Hematopoietic multipotent progenitor cell treated with erythropoietin and hydrocortisone succinate and interleukin-3 and kit ligand, for 17 days (in vitro differentiated cells): Measurements from ENCODE around the gene EIF3F.

Source experiments
- DNase-seq: peaks from one replicate; pipeline ENCODE4 v3.0.0-alpha.2; 2015; ENCODE audit warnings: low spot score

Gene EIF3F, protein sequence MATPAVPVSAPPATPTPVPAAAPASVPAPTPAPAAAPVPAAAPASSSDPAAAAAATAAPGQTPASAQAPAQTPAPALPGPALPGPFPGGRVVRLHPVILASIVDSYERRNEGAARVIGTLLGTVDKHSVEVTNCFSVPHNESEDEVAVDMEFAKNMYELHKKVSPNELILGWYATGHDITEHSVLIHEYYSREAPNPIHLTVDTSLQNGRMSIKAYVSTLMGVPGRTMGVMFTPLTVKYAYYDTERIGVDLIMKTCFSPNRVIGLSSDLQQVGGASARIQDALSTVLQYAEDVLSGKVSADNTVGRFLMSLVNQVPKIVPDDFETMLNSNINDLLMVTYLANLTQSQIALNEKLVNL

DNA sequence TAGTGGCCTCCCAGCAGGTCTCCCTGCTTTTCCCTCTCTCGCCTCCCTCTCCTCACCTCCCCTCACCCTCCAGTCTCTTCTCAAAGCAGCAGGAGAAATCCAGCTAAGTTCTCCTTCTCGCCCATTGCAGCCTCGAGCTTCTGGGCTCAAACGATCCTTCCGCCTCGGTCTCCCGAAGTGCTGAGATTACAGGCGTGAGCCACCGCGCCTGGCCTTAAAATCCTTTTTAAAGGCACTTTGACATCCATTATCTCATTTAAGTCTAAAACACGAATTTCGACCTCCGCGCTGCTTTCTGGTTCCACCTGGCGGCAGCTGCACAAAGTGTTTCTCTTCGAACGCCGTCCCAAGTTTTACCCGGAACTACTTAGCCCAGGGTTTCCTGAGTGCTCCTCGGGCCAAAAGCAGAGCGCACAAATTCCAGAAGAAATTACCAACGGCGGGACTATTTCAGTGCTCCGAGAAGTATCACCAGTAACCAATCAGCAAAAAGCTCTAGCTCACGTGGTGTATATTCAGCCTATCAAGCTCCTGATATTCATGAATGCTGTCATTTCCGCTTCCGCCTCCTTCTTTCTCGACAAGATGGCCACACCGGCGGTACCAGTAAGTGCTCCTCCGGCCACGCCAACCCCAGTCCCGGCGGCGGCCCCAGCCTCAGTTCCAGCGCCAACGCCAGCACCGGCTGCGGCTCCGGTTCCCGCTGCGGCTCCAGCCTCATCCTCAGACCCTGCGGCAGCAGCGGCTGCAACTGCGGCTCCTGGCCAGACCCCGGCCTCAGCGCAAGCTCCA is at the start of gene EIF3F:
Gene EIF3F (plus strand): TSS at position 570 of the 792 bp plus-strand sequence. CDS start 16 bp downstream, at position 586.
- DNase-seq, result peak; percentile 99

DNA sequence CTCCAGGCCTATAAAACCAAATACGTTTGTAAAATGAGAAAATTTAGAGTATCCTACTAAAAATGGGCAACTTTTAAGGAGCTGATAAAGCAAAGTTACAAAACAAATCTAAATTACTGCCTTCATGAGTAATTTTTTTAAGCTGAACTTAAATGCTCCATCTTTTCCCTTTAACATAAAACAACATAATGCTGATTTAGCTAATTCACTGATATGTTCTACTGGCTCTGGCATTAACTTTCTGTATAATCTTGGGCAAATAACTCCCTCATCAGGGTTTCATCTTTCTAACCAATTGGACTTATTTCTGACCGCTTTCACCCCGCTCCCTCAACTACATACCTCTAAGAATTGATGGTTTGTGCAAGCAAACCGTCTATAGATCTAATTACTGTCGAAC is 46.0 kb upstream of the EIF3F start:
- no peak for DNase-seq

DNA sequence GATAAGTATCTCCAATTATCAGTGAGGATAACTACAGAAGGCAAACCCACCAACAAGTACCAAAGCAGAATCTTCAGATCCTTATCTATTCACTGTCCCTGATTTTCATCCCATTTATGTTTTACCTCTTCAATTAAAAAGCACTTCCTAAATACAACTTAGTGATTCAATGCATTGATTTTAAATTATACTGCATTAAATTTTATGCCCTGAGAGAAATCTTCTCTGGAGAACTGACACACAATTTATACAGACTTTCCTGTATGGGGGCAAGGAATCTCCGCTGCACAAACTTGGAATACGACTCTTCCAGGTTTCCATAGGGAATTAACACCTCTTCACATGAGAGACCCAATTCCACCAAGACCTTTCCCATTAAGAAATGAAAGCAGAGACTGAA is 45.5 kb upstream of the EIF3F start, which contains the start of gene OR10A3:
Gene OR10A3 (minus strand): TSS at position 101 of the 400 bp plus-strand sequence. CDS start 2,188 bp downstream, outside the sequence.
- no peak for DNase-seq

DNA sequence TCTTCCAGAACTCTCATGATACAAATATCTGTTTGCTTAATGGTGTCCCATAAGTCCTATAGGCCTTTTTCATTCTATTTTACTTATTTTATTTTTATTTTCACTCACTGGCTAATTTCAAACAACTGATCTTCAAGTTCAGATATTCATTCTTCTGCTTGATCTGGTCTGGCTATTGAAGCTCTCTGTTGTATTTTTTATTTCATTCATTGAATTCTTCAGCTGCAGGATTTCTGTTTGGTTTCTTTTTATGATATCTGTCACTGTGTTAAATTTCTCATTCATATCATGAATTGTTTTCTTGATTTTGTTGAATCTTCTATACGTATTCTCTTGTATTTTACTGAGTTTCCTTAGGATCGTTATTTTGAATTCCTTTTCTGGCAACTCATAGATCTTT is 43.0 kb upstream of the EIF3F start:
- DNase-seq, result no peak

DNA sequence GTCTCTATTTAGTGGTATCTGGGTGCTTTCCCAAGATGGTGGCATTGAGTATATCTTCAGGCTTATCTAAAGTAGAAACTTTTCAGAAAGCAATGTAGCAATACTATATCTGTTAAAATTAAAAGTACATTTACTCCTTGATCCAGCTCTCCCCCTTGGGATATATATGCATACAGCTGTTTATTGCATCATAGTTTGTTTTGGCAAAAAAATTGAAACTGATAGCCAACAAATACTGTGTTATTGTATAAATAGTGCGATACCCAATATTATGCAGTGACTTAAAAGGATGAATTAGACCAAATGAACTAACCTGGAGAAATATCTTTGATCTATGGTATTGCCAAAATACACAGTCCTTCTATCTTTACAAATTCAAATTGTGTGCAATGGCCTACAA is 37.2 kb upstream of the EIF3F start:
- no peak for DNase-seq

DNA sequence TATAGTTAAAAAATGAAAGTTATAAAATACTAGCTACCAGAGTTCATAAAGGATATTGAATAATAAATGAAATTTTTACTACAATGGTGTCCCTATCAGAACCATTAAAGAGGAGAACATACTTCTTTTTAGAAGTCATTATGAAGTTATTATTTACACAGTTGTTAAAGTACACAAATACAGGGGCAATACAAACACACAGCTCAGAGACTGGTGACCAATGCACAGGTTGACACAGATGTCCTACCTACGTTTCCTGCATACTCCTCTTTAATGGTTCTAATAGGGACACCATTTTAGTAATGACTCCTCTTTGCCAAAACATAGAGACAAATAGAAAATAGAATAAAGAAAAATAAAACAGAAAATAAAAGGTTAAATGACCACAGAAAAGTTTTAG is 31.9 kb upstream of the EIF3F start:
- DNase-seq, result no peak

DNA sequence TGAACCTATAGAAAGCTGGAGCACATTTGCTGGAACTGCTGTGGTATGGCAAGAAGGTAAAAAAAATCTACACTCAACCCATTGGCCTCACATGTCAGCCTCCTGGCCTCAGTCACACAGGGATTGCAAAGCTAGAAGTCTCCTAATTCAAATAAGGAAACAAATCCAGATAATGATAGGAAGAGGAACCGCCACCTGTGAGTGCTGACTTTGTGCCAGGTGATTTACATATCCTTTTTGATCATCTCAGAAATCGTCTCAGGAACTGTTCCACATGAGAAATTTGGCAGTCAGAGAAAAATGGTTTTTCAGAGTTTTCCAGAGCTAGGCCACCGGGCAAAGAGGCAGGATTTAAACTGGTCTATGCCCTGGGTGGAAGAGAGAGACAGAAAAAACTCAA is 22.9 kb upstream of the EIF3F start:
- no peak for DNase-seq

DNA sequence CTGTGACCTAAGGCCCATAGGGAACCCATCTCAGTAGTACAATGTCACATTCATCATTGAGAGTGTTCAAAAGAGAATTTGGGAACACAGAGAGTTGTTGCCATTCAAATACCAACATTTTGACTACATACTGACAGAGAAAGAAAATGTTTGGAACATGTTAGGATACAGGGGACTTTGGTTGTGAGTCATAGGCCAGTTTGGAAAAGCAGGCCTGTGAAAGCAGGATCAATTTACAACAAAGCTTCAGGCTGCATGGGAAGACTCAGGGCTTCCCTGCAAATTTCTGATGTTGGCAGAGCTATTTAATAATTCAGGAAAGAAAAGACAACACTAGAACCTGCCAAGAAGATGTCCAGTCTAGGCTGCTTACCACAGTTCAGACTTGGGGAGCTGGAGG is 22.3 kb upstream of the EIF3F start:
- DNase-seq, result no peak

DNA sequence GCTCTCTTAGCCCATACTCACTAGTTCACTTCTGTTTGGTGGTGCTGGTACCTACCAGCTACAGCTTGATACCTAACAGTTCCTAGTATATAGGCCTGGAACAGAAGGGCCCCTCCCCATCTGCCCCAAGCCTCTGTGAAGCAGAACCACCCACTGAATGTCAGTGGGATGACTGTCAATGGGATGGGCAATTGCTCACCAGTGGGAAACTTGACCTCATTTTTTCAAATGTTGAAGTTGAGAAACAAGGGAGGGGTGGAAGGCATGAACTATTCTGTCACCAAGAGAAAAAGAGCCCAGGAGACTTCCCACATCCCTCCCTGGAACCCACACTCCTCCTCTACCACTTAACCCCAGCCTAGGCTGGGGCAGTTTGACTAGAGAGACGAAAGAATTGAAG is 21.8 kb upstream of the EIF3F start, which contains the start of gene NLRP10:
Gene NLRP10 (minus strand): TSS at position 62 of the 400 bp plus-strand sequence. CDS start 1,952 bp downstream, outside the sequence.
- DNase-seq, result no peak

DNA sequence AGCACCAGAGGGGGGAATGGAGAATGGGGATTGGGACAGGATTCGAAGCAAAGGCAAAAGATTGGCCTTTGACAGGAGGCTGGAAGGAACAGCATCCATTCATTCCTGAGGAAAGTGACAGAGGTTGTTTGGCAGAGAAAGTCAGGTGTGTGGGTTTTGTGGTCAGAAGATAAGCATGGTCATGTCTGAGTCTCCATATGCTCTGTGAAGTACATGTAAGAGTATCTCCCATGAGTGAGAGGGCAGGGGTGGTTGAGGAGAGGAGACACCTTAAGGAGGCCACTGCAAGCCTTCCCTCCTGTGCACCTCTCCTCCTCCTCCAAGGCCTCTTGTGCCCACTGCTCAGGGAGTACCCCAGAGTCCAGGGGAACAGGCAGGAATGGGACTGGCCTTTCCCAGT is 20.0 kb upstream of the EIF3F start:
- no peak for DNase-seq

DNA sequence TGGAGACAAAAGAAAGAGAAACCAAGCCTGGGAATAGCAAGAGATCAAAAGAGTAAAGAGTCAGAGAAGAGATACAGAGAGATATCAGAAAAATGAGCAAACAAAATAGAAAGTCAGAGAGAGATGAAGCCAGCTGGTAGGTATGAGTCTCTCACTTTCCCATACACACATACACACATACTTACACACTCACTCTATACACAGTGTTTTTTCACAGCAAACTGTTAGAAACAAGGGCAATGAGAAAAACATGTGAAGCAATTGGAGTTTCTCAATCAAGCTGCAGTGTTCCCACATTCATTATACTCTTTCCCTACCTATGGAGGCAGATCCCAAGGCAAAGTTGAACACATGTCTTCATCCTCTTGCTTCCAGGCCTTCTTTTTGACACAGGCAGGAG is 19.3 kb upstream of the EIF3F start:
- DNase-seq, result no peak

DNA sequence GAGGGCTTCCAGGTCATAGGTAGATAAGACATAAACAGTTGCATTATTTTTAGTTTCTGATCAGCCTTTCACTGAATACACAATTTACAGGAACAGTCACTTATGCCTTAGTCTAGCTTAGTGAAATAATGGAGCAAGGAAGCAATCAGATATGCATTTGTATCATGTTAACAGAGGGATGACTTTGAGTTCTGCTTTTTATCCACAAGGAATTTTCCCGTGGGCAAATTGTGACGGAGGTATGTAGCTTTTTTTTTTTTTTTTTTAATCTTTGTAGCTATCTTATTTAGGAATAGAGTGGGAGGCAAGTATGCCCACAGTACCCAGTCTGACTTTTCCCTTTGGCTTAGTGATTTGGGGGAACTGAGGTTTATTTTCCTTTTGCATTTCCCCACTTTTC is 18.5 kb upstream of the EIF3F start:
- DNase-seq, result no peak

DNA sequence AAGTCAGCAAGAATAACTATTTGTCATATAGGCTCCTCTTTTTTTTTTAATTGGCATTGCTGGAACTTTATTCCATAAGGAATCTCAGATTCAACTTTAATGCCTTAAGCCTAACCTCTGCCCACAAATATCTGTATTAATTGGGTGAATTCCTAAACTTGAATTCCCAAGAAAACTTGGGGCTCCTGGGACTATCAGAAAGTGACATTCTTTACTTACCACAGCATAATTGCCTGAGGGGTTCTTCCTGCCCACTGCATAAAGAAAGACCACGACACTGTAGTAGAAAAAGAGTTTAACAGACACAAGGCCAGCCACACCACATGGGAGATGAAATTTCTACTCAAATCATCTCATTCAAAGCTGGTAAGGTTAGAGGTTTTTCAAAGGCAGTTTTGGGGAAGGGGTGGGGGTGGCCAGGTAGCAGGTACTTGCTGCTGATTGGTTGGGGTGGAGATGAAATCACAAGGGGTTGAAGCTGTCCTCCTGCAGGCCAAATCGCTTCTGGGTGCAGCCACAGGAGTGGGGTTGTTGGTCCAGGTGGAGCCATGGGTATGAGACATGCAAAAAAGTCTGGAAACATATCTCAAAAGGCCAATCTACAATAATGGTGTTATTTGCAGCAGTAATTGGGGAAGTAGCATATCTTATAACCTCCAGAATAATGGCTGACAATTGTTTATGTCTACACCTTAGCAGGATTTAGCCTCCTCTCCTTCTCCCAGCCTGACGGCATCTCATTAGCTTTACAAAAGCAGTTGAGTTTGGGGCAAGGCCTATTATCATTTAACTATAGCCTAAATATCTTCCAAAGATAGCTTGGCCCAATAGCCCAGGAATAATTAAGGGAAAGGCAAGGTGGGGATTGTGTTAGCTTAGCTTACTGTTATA is 17.1 kb upstream of the EIF3F start:
- no peak for DNase-seq

DNA sequence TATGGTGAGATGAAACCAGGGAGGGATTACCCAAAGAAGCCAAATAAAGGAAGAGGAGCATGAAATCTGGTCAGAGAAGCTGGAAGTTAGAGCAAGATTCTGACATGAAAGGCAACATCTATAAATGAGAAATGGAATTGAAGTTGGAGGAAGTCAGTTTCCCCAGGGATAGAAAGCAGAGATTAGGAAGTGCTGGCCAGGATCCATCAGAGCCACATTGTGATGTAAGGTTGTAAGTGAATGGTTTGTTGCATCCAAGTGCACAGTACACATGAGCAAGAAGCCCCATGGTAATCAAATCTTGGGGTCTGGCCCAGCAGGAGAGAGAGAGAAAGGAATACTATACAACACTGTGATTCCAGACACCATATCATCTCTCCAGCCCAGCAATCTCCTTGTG is 15.3 kb upstream of the EIF3F start:
- no peak for DNase-seq

DNA sequence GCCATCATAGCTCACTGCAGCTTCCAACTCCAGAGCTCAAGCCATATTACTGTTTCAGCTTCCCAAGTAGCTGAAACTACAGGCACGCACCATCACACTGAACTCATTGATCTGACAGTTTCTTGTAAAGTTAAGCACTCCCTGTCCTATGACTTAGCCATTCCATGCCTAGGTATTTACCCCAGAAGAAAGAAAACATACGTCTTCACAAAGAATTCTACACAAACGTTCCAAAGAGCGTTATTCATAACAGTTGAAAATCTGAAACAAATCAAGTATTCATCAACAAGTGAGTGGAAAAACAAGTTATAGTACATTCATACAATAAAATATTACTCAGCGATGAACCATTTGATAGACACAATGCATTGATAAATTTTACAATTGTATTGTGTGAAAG is 14.1 kb upstream of the EIF3F start:
- DNase-seq, result no peak

DNA sequence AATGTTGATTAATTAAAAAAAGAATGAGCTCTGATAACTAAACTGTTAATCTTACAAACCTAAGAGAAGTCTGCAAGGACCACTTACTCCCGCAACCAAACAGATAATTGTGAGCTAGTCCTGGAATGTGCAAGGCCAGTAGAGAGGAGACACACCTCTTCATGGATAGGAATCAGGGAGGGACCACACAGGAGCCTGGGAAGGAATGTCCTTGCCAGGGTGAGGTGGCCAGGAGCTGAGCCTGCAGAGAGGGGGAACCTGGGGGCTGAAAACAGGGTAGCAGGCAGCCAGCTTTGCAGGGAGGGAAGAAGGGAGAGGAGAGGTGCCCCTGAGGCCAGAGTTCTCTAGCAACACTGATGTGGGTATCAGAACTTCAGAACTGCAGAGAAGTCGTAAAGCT is 12.5 kb upstream of the EIF3F start:
- DNase-seq, result no peak

DNA sequence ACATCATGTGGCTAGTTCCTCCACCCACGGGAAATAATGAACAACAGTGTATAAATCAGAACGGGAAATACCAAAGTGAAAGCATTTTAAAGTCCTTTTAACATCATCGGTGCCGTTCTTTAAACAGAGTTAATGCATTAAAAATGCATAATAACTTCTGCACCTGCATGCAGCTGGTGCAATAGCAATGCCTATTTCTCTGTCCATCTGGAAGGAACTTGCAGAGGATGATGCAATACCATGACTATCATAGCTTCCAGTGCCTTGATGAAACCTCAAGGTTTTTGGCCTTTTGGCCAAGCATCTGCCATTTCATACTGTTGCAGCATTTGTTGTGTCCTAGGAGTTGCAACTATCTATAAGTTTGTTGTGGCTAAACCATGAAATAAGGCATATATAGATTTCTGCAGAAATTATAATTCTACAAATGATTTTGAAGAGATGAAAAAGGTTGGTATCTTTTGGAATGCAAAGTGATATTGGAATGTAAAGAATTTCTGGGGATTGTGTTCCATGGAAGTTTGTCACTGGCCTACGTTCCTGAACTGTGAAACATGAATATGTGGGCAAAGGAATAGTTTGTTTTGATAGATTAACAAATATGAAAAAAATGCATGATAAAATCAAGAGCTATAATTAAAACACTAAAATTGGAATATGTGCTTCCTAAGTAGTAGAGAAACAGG is 9.8 kb upstream of the EIF3F start:
- DNase-seq, result no peak

DNA sequence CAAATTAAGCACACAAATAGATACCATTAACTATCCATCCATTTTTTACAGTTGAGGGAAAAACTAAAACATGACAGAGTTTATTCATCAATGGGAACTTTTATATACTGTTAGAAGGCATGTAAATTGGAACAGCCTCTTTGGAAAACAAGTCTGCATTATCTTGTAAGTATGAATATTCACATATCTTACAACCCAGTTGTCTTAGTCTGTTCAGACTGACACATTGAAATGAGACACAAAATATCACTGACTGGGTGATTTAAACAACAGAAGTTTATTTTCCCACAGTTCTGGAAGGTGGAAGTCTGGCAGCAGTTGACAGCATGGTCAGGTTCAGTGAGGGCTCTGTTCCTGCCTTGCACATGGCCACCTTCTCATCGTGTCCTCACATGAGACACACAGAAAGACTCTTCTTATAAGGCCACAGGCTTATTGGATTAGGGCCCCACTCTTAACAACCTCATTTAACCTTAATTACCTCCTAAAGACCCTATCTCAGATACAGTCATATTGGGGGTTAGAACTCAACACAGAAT is 5.4 kb upstream of the EIF3F start:
- no peak for DNase-seq

DNA sequence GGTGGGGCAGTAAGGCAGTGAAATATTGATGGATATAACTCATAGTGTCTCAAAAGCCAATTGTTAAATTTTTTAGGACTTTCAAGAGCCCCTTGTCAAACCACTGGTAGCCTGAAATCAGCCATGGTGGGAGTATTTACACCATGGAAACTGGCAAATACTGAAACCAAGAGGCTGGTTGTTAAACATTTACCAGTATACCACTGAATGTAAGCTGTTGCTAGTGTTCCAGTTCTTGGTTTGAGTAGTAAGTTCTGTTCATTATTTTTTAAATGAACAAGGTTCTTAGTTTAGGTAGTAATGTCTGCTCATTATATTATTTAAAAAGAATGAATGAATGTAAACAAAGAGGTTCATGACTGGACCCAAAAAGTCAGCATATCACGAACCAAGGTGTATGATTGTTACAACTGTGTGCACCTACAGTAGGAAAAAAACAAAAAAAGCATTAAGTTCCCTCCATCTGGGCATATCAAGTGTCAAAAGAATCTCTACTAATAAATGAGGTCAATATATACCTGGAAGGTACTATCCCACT is 4.5 kb upstream of the EIF3F start:
- no peak for DNase-seq

DNA sequence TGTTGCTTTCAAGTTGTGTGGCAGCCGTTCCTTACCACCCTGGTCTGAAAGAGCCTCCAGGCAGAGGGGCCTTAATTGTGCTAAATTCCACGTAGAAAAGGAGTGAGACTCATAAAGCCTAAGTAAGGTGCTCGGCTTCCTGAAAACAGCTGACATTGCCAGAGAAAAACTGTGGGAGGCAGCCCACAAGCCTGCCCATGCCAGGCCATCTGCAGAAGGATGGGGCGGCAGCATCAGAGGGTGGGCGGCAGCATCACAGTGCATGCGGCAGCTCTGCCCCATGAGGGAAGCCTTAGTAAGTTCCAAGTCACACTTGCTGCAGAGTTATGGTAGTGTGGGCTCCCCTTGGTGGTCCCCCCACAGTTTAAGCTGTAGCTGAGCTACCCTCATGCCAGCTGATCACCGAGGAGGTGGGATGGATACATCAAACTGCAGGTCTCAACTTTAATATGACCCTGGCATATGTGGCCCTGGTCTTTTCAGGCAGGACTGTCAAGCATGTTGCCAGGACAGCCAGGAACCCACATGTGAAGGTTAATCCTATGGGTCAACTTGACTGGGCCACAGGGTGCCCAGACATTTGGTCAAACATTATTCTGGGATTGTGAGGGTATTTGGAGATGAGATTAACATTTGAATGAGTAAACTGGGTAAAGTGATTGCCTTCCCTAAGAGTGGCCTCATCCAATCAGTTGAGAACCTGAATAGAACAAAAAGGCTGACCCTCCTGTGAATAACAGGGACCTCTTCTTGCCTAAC is 3.1 kb upstream of the EIF3F start:
- no peak for DNase-seq
